Subcutaneous abdominal adipose tissue (tissue), 5 donors: ENCODE data around the gene ASAP2.
"Not testable (repeated sequence)": the region's sequence is repeated elsewhere in the genome, so short reads cannot be mapped to it uniquely, and the experiment has no call there.

Experiments used
- H3K27ac ChIP-seq: one replicate; pipeline ENCODE4 v1.7.0; 2013; ENCODE audit warnings: low read depth, mild to moderate bottlenecking, inconsistent platforms, low read length, moderate library complexity
- H3K27me3 ChIP-seq, 5 donors: one replicate each; pipeline ENCODE4 v1.7.0; 2013; ENCODE audit warnings: low read length in 5 of 5, inconsistent platforms in 1 of 5; ENCODE audit not compliant: control insufficient read depth in 5 of 5, insufficient read depth in 4 of 5
- H3K36me3 ChIP-seq, 5 donors: one replicate each; pipeline ENCODE4 v1.7.0; 2013; ENCODE audit warnings: low read length in 5 of 5; ENCODE audit not compliant: control insufficient read depth in 5 of 5, insufficient read depth in 5 of 5
- H3K4me1 ChIP-seq, 5 donors: one replicate each; pipeline ENCODE4 v1.7.0; 2013; ENCODE audit warnings: low read length in 5 of 5, mild to moderate bottlenecking in 3 of 5, moderate library complexity in 1 of 5; ENCODE audit not compliant: control insufficient read depth in 5 of 5, insufficient read depth in 5 of 5
- H3K4me3 ChIP-seq, 5 donors: one replicate each; pipeline ENCODE4 v1.7.0; 2013; ENCODE audit warnings: low read length in 5 of 5, low read depth in 1 of 5
- H3K9ac ChIP-seq, 5 donors: one replicate each; pipeline ENCODE4 v1.7.0; 2013; ENCODE audit warnings: low read length in 5 of 5, mild to moderate bottlenecking in 4 of 5, moderate library complexity in 3 of 5
- H3K9me3 ChIP-seq, 5 donors: one replicate each; pipeline ENCODE4 v1.7.0; 2013; ENCODE audit warnings: low read length in 5 of 5; ENCODE audit not compliant: control insufficient read depth in 5 of 5
- donor health status: healthy.
- donor health status: healthy.
- donor health status: healthy.
- donor health status: healthy.
- donor health status: healthy.

ASAP2 gene

GRCh38 chr2:9388199-9388681, 181.6 kb downstream of the ASAP2 start:
- Histone ChIP-seq H3K4me1 (peaks cover 4 to 55% (median 44%) of the 10 kb centered on the region in 5 donors), H3K27ac (peak overlapping the region; percentile 90), H3K9ac (no peak overlapping the region), H3K36me3 (peaks cover 3 to 68% (median 55%) of the 10 kb centered on the region in 5 donors), H3K4me3 (no peak overlapping the region), H3K9me3 (no peaks in the 10 kb centered on the region), H3K27me3 (no peaks in the 10 kb centered on the region)

- H3K36me3 ChIP-seq: peaks cover 0 to 65% (median 51%) of the 10 kb centered on the region in 5 donors
- H3K27me3 ChIP-seq: no peaks in the 10 kb centered on the region
- peaks cover 4 to 61% (median 48%) of the 10 kb centered on the region in 5 donors for H3K4me1 ChIP-seq
- H3K9me3 ChIP-seq: no peaks in the 10 kb centered on the region
- peak overlapping the region in 2 of 5 donors; percentile 34 to 50 for H3K9ac ChIP-seq
- H3K4me3 ChIP-seq: no peak overlapping the region
- peak overlapping the region; percentile 90 for H3K27ac ChIP-seq
Observed at GRCh38 chr2:9388950-9389911, 182.6 kb downstream of the ASAP2 start.

- Histone ChIP-seq H3K9me3 (no peaks in the 10 kb centered on the region), H3K4me1 (peaks cover 4 to 58% (median 43%) of the 10 kb centered on the region in 5 donors), H3K27me3 (no peaks in the 10 kb centered on the region), H3K27ac (peak overlapping the region; percentile 90), H3K4me3 (no peak overlapping the region), H3K36me3 (peaks cover 0 to 64% (median 55%) of the 10 kb centered on the region in 5 donors), H3K9ac (peak overlapping the region in 1 of 5 donors; percentile 50)
Observed at GRCh38 chr2:9390151-9390850, 183.7 kb downstream of the ASAP2 start.

- no peak overlapping the region for H3K27ac ChIP-seq
- peaks cover 0 to 59% (median 55%) of the 10 kb centered on the region in 5 donors for H3K36me3 ChIP-seq
- no peak overlapping the region for H3K9ac ChIP-seq
- H3K9me3 ChIP-seq: no peaks in the 10 kb centered on the region
- no peak overlapping the region for H3K4me3 ChIP-seq
- peaks cover 4 to 52% (median 36%) of the 10 kb centered on the region in 5 donors for H3K4me1 ChIP-seq
- no peaks in the 10 kb centered on the region for H3K27me3 ChIP-seq
Observed at GRCh38 chr2:9390991-9391390, 184.4 kb downstream of the ASAP2 start.

- Histone ChIP-seq H3K36me3 (peaks cover 0 to 61% (median 50%) of the 10 kb centered on the region in 5 donors), H3K27ac (peak overlapping the region; percentile 63), H3K27me3 (no peaks in the 10 kb centered on the region), H3K9ac (peak overlapping the region in 4 of 5 donors; percentile 2 to 56 (median 18)), H3K4me3 (no peak overlapping the region), H3K4me1 (peaks cover 4 to 42% (median 27%) of the 10 kb centered on the region in 5 donors), H3K9me3 (no peaks in the 10 kb centered on the region)
Observed at GRCh38 chr2:9391961-9392720, 185.5 kb downstream of the ASAP2 start.

GRCh38 chr2:9392898-9393765, 186.5 kb downstream of the ASAP2 start:
- Histone ChIP-seq H3K36me3 (peaks cover 0 to 58% (median 45%) of the 10 kb centered on the region in 5 donors), H3K27ac (peak overlapping the region; percentile 63), H3K9ac (peak overlapping the region; percentile 20 to 56 (median 36))

GRCh38 chr2:9394816-9395215, 188.2 kb downstream of the ASAP2 start:
- Histone ChIP-seq H3K4me3 (no peak overlapping the region), H3K9ac (no peak overlapping the region), H3K9me3 (no peaks in the 10 kb centered on the region), H3K4me1 (peaks cover 6 to 29% (median 26%) of the 10 kb centered on the region in 5 donors), H3K27ac (no peak overlapping the region), H3K27me3 (no peaks in the 10 kb centered on the region), H3K36me3 (peaks cover 0 to 44% (median 32%) of the 10 kb centered on the region in 5 donors)

More at GRCh38 chr2:9392898-9393765, 186.5 kb downstream of the ASAP2 start:
- Histone ChIP-seq H3K9me3 (no peaks in the 10 kb centered on the region), H3K4me1 (peaks cover 4 to 32% (median 19%) of the 10 kb centered on the region in 5 donors), H3K27me3 (no peaks in the 10 kb centered on the region), H3K4me3 (no peak overlapping the region)

GRCh38 chr2:9397201-9397600, 190.6 kb downstream of the ASAP2 start:
- no peak overlapping the region for H3K9ac ChIP-seq
- no peak overlapping the region for H3K4me3 ChIP-seq
- no peaks in the 10 kb centered on the region for H3K9me3 ChIP-seq
- peaks cover 6 to 34% (median 23%) of the 10 kb centered on the region in 5 donors for H3K4me1 ChIP-seq
- H3K36me3 ChIP-seq: peaks cover 0 to 47% (median 35%) of the 10 kb centered on the region in 5 donors
- no peak overlapping the region for H3K27ac ChIP-seq
- H3K27me3 ChIP-seq: no peaks in the 10 kb centered on the region

GRCh38 chr2:9398251-9398650, 191.6 kb downstream of the ASAP2 start:
- Histone ChIP-seq H3K36me3 (peaks cover 0 to 58% (median 44%) of the 10 kb centered on the region in 5 donors), H3K4me1 (peaks cover 2 to 34% (median 15%) of the 10 kb centered on the region in 5 donors), H3K27ac (peak overlapping the region; percentile 72)
- H3K4me3 ChIP-seq, H3K9ac ChIP-seq, H3K9me3 ChIP-seq, H3K27me3 ChIP-seq: not testable (repeated sequence)
